NCI-H1436 treated with DMSO at 0.1 percent for 48 hours (cell line): Measurements from ENCODE around the gene SPACA4.
"Not testable (repeated sequence)": the region's sequence is repeated elsewhere in the genome, so short reads cannot be mapped to it uniquely, and the experiment has no call there.

Experiments
- DNase-seq: peaks from one replicate; lab custom pipeline; 2025; lab: John Stamatoyannopoulos, UW

The SPACA4 gene

DNA sequence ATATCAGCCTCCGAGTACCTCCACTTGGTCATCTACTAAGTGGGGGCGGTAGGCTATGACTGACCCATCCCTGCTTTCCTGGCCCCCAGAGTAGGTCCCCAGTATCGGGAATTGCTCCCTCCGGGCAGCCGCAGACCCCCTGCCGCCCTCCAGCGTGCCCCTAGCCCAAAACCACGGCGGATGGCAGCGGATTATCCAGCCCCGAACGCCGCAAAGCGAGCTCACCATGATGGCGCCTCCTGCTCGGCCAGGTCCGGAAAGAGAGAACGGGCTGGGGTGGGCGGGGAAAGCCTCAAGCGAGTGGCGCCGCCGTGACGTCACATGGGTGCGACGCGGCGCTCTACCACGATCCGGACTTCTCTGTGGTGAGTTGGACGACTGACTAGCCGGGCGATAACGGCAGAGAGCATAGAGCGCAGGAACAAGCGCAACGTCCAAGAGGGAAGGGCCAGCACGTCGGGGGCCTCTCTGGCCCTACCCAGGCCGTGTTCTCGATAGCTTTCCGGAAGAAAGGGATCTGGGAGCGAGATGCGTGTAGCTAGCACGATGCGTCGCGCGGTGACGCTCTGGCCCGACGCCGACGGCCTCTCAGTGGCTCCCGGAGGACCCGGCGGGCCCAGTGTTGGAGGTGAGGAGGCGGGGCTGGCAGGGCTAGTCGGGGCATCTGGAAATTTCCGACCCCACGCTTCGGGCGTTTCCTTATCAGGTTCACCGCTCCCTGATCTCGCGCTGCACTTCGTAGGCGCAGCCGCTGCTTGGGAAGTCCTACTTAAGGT lies 12.6 kb downstream of the SPACA4 start, which contains the start of the genes RPL18 and SPHK2:
TSS of gene RPL18 (minus strand) at position 263 of the 776 bp plus-strand sequence. CDS start at position 228, 35 bp downstream.
TSS of gene SPHK2 (plus strand) at position 591 of the 776 bp plus-strand sequence. CDS start 1,009 bp downstream, outside the sequence.
- DNase-seq = peak; percentile 99

GRCh38 chr19:48619692-48620585 lies 13.4 kb downstream of the SPACA4 start:
- DNase-seq = no peak

DNA sequence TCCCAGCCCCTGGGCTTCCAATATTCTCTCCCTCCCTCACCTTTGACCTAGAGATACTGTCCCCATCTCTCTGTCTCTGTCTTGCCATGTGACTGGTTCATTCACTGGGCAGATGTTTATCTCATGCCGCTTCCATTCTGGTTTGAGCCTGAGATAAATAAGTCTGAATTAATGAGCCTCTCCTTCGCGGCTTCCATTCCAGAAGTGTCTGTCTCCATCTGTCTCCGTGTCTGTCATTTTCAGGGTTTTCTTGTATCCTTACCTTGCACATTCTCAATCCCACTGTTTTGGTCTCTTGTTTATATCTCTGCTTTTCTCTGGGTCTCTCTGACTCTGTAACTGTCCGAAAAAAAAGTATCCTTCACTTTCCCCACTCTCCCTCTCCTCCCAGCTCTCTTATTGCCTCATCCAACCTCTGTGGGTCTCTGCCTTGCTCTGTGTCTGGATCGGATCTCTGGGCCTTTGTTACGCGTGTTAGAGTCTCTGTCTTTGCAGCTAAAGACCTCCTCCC lies 17.1 kb downstream of the SPACA4 start:
- DNase-seq = no peak

DNA sequence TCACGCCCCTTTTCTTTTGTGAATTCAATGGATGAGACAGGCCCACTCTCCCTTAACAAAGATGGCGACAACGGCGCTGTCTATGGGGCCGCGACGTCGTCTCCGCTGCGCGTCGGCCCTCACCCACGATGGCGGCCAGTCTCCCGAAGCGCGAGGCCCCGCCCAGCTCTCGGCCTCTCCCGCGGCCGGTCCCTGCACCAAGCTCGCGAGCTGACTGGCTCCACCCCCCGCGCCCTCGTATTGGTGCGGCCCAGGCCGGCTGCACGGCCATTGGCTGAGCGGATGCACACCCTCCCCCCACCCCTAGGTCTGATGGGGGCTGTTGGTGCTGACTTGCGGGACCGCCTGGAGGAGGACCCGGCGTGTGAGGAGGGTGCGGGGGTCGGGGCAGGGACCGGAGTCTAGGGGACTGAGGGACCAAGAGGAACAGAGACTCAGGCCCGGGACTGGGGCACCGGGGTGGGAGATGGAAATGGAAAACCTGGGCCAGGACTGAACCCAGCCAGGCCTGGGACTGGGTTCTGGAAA lies 17.6 kb downstream of the SPACA4 start:
- DNase-seq = peak; percentile 98

DNA sequence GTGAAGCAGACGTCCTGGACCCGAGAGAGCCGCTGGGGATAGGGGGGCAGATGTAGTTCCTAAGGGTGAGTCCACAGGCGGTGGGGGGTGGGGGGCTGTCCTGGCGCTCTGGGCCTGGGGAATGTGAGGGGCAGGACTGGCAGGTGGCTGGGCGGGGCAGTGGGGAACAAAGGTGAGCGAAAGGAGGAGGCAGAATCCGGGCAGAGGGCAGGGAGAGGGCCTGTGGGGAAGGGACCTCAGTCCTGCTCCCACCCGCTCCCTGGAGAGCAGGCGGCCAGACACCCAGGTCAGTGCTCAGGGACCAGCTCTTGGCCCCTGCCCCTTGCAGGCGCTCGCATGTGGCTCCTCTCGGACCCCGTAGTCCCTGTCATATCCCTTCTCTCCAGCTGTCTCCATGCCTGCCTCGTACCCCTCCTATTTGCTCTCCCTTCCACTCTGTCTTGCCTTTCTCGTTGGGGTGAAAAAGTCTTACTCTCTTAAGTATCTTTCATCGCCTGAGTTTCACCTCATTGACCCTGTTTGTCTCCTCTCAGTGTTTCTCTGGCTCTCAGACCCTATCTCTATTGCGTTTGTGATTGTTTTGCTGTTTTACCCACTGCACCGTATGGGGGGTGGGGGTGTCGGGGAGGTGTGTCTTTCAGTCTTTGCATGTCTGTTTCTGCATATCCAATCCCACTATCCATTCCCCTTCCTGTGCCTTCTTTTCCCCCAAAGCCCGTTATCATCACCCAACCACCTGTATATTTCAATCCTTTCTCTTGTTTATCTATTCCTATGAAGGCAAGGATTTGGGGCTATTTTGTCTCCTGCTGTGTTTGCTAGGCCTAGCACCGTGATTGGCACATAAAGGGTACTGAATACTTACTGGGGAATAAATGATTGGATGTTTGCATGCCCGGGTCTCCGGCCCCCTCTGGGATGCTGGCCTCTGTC lies 18.5 kb downstream of the SPACA4 start:
- DNase-seq = no peak

- DNase-seq = no peak
Observed at GRCh38 chr19:48625891-48626327, 19.4 kb downstream of the SPACA4 start.

- DNase-seq = no peak
Observed at GRCh38 chr19:48627201-48627864, 20.8 kb downstream of the SPACA4 start.

- no peak for DNase-seq
Observed at GRCh38 chr19:48627865-48628314, 21.3 kb downstream of the SPACA4 start.

- DNase-seq = no peak
Observed at GRCh38 chr19:48628486-48629296, 22.1 kb downstream of the SPACA4 start.

DNA sequence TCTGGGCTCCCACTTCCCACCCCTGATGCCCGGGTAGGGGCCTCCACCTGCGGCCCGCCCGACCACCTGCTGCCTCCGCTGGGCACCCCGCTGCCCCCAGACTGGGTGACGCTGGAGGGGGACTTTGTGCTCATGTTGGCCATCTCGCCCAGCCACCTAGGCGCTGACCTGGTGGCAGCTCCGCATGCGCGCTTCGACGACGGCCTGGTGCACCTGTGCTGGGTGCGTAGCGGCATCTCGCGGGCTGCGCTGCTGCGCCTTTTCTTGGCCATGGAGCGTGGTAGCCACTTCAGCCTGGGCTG lies 22.7 kb downstream of the SPACA4 start:
- DNase-seq = no peak

DNA sequence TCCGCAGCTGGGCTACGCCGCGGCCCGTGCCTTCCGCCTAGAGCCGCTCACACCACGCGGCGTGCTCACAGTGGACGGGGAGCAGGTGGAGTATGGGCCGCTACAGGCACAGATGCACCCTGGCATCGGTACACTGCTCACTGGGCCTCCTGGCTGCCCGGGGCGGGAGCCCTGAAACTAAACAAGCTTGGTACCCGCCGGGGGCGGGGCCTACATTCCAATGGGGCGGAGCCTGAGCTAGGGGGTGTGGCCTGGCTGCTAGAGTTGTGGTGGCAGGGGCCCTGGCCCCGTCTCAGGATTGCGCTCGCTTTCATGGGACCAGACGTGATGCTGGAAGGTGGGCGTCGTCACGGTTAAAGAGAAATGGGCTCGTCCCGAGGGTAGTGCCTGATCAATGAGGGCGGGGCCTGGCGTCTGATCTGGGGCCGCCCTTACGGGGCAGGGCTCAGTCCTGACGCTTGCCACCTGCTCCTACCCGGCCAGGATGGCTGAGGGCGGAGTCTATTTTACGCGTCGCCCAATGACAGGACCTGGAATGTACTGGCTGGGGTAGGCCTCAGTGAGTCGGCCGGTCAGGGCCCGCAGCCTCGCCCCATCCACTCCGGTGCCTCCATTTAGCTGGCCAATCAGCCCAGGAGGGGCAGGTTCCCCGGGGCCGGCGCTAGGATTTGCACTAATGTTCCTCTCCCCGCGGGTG lies 23.2 kb downstream of the SPACA4 start:
- no peak for DNase-seq

DNA sequence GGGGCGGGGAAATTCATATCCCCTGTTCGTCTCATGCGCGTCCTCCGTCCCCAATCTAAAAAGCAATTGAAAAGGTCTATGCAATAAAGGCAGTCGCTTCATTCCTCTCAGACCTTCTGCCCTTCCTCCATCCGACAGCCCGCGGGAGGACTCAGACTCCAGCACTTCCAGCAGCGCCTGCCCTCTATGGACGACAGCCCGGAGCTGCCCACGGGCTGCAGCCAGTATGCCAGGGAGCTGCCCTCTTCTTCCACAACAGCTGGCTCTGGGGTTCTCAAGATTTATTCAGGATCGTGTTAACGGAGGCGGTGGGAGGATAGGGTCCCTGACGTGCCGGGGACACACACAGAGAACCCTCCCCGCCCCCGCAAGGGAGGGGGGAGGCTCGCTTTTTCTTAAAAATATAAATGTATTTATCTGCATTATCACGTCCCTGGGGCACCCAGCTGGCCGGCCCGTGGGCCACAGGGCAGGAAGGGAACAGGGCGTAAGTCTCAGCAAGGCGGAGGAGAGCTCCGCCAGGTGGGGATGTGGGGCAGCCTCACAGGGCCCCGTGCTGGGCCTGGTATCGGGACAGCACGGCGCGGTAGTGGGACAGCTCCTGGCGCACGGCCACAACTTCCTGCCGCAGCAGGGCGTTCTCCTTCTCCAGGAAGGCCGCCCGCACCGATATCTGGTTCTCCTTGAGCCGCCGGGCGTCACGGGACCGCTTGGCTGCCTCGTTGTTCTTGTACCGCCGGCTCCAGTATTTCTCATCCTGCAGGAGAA lies 23.9 kb downstream of the SPACA4 start:
- no peak for DNase-seq

DNA sequence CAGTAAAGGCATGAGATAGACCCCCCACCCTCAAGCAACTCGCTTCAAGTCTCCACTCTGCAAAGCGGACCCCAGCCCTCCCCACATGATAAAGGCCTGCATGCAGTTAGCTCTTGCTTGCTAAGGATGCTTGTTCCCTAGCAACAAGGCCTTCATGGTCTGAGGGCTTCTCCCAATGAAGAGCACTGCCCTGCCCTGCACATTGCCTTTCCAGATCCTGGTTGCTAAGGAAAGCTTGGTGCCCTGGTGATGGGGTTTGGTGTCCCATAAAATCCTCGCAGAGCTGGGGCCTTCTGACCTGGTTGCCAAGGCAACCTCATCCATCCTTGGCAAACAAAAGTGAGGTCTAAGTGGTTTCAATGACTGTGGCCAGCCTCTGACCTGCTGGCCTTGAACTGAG lies 24.7 kb downstream of the SPACA4 start:
- DNase-seq = no peak

GRCh38 chr19:48632286-48632685 lies 25.7 kb downstream of the SPACA4 start:
- not testable (repeated sequence) for DNase-seq

GRCh38 chr19:48632692-48633147 lies 26.2 kb downstream of the SPACA4 start:
- DNase-seq = no peak

DNA sequence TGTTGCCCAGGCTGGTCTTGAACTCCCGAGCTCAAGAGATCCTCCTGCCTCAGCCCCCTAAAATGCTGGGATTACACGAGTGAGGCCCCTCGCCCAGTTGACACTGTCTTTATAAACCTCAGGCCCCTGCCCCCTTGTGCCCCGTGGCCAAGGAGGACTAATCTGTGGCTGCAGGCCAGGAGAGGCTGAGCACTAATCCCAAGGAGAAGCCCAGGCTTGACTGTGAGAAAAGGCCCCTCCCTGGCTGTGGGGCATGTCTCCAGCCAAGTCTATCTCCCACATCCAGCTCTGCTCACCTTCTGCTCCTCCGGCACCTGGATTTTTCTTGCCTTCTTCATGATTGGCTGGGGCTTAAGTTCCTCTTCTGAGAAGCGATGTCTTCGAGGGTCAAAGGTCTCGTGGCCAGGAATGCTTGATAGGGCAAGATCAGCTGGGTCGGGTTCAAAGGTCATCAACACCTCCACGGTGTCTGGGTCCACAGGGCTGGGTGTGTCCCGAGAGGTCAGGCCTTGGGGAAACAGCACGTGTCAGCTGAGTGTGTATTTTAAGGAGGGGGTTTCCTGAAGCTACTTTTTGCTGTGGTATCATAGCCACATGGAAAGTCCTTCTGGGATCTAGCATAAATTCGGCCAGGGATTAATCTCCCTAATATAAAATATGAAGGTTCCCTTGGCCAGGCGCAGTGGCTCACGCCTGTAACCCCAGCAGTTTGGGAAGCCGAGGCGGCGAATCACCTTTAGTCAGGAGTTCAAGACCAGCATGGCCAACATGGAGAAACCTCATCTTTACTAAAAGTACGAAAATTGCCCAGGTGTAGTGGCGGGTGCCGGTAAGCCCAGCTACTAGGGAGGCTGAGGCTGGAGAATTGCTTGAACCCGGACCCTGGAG lies 26.9 kb downstream of the SPACA4 start:
- DNase-seq = no peak

- DNase-seq = no peak
Observed at GRCh38 chr19:48634036-48634342, 27.4 kb downstream of the SPACA4 start.
